Measurements from ENCODE around the gene SGTA. TPM values are rescaled to one million over a fixed set of nuclear protein-coding genes. Genes with fewer than 3 reads are reported as not detected.

The SGTA gene
- total RNA-seq, 1 donor from 2014 or later: 106 TPM

DNA sequence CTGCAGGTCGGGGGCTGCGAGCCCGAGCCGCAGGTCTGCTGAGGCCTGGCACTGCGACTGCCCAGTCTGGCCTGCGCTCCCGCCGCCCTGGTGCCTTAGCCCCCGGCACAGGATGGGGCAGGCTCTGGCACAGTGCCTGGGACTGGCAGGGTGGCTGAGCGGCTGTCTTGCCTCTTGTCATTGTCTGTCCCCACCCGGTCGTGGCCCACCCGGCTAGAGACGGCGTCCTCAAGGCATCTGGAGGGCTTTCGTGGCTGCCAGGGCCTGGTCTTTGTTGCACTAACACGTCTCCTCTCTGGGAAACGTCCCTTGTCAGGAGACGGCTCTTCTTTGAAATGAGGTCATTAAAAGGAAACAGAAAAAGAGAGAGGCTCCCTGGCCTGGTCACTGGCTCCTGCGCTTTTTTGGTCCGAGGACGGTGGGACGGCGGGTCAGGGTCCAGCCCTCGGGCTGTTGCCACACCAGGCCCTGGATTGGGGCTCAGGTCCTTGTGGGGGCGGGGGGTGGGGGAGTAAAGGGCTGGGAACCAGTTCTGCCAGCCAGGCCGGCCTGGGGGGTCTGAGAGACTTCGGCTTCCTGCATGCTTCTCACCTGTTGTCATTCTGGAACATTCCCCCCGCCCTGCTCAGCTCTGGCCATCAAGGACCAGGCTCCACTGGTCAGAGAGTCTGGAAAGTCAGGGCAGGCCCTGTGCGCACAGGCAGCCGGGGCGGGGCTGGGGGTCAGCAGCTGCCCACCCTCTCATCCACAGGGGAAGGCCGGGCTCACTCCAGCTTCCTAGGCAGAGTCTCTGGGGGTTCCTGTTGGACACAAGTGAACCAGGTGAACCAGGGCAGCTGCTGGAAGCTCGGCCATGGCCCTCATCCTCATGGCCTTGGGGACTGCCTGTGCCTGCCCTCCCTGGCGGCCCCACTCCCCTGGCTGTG lies 30.4 kb upstream of the SGTA start:
- TF ChIP-seq CTCF (conservative IDR thresholded peaks at IDR 0.05; ENCODE audit: low read depth, low read length): no peak
- no peak for DNase-seq (ENCODE audit: low read depth)
- no peak overlapping the region for H3K4me3 ChIP-seq (ENCODE audit: low read depth, low read length)

GRCh38 chr19:2812414-2813234 lies 29.6 kb upstream of the SGTA start:
- no peak for DNase-seq (ENCODE audit: low read depth)
- TF ChIP-seq CTCF (conservative IDR thresholded peaks at IDR 0.05; ENCODE audit: low read depth, low read length): no peak
- no peak overlapping the region for H3K4me3 ChIP-seq (ENCODE audit: low read depth, low read length)

- DNase-seq (ENCODE audit: low read depth): no peak
- TF ChIP-seq CTCF (conservative IDR thresholded peaks at IDR 0.05; ENCODE audit: low read depth, low read length): no peak
- H3K4me3 ChIP-seq (ENCODE audit: low read depth, low read length): no peak overlapping the region
These were observed 28.8 kb upstream of the SGTA start for GRCh38 chr19:2811735-2812413.

- DNase-seq (ENCODE audit: low read depth): no peak
- no peak for TF ChIP-seq CTCF (conservative IDR thresholded peaks at IDR 0.05; ENCODE audit: low read depth, low read length)
- H3K4me3 ChIP-seq (ENCODE audit: low read depth, low read length): no peak overlapping the region
These were observed 28.2 kb upstream of the SGTA start for GRCh38 chr19:2811221-2811722.

- no peak for DNase-seq (ENCODE audit: low read depth)
- no peak for TF ChIP-seq CTCF (conservative IDR thresholded peaks at IDR 0.05; ENCODE audit: low read depth, low read length)
These were observed 27.3 kb upstream of the SGTA start for GRCh38 chr19:2810141-2811091.

More at GRCh38 chr19:2810141-2811091, 27.3 kb upstream of the SGTA start:
- H3K4me3 ChIP-seq (ENCODE audit: low read depth, low read length): no peak overlapping the region

Measured in epithelial cell of proximal tubule (primary cell).